ENCODE measurements around the gene CCDC88B. TPM values are rescaled to one million over a fixed set of nuclear protein-coding genes. Genes with fewer than 3 reads are reported as not detected.
A peak's percentile ranks its signal among the peaks of the same experiment; 100 is the strongest.

CCDC88B gene
- total and polyA plus RNA-seq, 2 experiments from 2014 or later: 4.9 to 10.0 TPM

- no peak overlapping the region for H3K4me3 ChIP-seq
- DNase-seq (ENCODE audit: low spot score): peak; percentile 3
- no peak overlapping the region for H3K27ac ChIP-seq
- TF ChIP-seq CTCF (IDR thresholded peaks at IDR 0.05; ENCODE audit: poor library complexity) (no peak), EZH2 (IDR thresholded peaks at IDR 0.05; ENCODE audit: borderline replicate concordance) (no peak), EZH2phosphoT487 (IDR thresholded peaks at IDR 0.05; ENCODE audit: low read depth, severe bottlenecking, unreplicated experiment) (no peak)
- H3K4me1 ChIP-seq (ENCODE audit: insufficient read depth): peaks cover 8% of the 10 kb centered on the region
- H3K36me3 ChIP-seq (replicated peaks; ENCODE audit: insufficient read depth, low read depth): no peaks in the 10 kb centered on the region
- H3K4me2 ChIP-seq: no peak overlapping the region
- no peaks in the 10 kb centered on the region for H4K20me1 ChIP-seq (ENCODE audit: insufficient read depth, poor library complexity, severe bottlenecking)
- H3K79me2 ChIP-seq: no peaks in the 10 kb centered on the region
- no peaks in the 10 kb centered on the region for H3K9me3 ChIP-seq (ENCODE audit: low read depth)
- H2AFZ ChIP-seq: no peak overlapping the region
- no peaks in the 10 kb centered on the region for H3K9me2 ChIP-seq (replicated peaks; ENCODE audit: insufficient read depth)
- no peaks in the 10 kb centered on the region for H3K27me3 ChIP-seq
- WGBS (ENCODE audit: low lambda C conversion rate, missing lambda C conversion rate): 87% methylated on average over 18 of the region's 18 CpGs
Measured at GRCh38 chr11:64351136-64351631, 11.2 kb downstream of the CCDC88B start.

DNA sequence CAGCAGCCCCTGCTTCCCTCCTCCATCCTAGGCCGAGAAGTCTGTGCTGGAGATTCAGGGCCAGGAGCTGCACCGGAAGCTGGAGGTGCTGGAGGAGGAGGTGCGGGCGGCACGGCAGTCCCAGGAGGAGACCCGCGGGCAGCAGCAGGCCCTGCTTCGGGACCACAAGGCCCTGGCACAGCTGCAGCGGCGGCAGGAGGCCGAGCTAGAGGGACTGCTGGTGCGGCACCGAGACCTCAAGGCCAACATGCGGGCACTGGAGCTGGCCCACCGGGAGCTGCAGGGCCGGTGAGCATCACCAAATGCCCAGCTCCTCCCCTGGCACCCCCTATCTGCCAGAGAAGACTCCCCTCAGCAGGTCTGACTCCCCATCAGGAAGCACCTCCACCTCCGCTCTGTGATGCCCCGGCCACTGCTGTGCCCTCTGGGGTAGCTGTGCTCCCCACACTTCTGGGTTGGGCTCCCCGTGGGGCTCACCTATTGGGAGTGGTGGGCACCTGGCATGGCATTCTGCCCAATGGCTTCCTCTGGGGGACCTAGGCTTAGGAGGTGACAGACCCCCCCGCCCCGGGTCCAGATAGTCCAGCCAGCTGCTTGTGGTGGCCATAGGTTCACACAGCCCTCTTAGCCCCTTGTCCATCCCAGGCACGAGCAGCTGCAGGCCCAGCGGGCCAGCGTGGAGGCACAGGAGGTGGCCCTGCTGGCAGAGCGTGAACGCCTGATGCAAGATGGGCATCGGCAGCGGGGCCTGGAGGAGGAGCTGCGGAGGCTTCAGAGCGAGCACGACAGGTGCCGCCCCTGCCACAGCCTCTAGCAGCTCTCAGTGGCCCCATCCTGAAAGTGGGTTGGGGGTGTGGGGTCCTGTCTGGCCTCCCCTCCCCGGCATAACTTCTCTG lies 12.3 kb downstream of the CCDC88B start:
- no peaks in the 10 kb centered on the region for H3K36me3 ChIP-seq (replicated peaks; ENCODE audit: insufficient read depth, low read depth)
- H3K27ac ChIP-seq: no peak overlapping the region
- TF ChIP-seq CTCF (IDR thresholded peaks at IDR 0.05; ENCODE audit: poor library complexity) (no peak), EZH2phosphoT487 (IDR thresholded peaks at IDR 0.05; ENCODE audit: low read depth, severe bottlenecking, unreplicated experiment) (no peak), EZH2 (IDR thresholded peaks at IDR 0.05; ENCODE audit: borderline replicate concordance) (no peak)
- H3K27me3 ChIP-seq: no peaks in the 10 kb centered on the region
- no peaks in the 10 kb centered on the region for H3K79me2 ChIP-seq
- H3K4me3 ChIP-seq: no peak overlapping the region
- 97% methylated on average over 32 of the region's 33 CpGs for WGBS (ENCODE audit: low lambda C conversion rate, missing lambda C conversion rate)
- no peak overlapping the region for H3K4me2 ChIP-seq
- peak; percentile 6 for DNase-seq (ENCODE audit: low spot score)
- no peaks in the 10 kb centered on the region for H4K20me1 ChIP-seq (ENCODE audit: insufficient read depth, poor library complexity, severe bottlenecking)
- no peaks in the 10 kb centered on the region for H3K9me2 ChIP-seq (replicated peaks; ENCODE audit: insufficient read depth)
- H2AFZ ChIP-seq: no peak overlapping the region
- no peaks in the 10 kb centered on the region for H3K9me3 ChIP-seq (ENCODE audit: low read depth)
- peaks cover 15% of the 10 kb centered on the region for H3K4me1 ChIP-seq (ENCODE audit: insufficient read depth)

DNA sequence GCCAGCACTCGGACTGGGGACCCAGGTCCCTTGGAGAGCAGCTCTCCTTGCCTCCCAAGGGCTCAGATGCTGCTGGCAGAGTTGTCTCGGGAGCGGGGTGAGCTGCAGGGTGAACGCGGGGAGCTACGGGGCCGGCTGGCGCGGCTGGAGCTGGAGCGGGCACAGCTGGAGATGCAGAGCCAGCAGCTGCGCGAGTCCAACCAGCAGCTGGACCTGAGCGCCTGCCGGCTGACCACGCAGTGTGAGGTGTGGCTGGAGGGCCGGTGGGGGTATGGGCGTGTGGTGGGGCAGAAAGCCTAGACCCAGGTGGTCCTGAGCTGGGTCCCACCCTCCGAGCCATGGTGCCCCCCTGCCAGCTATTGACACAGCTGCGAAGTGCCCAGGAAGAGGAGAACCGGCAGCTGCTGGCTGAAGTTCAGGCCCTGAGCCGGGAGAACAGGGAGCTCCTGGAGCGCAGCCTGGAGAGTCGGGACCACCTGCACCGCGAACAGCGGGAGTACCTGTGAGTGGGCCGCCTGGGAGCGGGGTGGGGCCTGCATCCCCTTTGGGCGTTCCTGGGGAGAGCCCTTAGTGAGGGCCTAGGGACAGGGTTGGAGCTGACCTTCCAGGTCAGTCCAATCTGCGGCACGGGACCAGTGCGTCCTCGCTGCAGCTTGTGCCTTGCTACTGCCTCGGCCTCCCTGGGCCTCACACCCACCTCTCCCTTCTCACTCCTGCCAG lies 13.2 kb downstream of the CCDC88B start:
- H4K20me1 ChIP-seq (ENCODE audit: insufficient read depth, poor library complexity, severe bottlenecking): no peaks in the 10 kb centered on the region
- no peak overlapping the region for H2AFZ ChIP-seq
- H3K4me1 ChIP-seq (ENCODE audit: insufficient read depth): peaks cover 23% of the 10 kb centered on the region
- no peaks in the 10 kb centered on the region for H3K9me2 ChIP-seq (replicated peaks; ENCODE audit: insufficient read depth)
- H3K4me2 ChIP-seq: no peak overlapping the region
- H3K36me3 ChIP-seq (replicated peaks; ENCODE audit: insufficient read depth, low read depth): no peaks in the 10 kb centered on the region
- no peak overlapping the region for H3K4me3 ChIP-seq
- no peak for TF ChIP-seq EZH2 (IDR thresholded peaks at IDR 0.05; ENCODE audit: borderline replicate concordance)
- no peak for TF ChIP-seq CTCF (IDR thresholded peaks at IDR 0.05; ENCODE audit: poor library complexity)
- DNase-seq (ENCODE audit: low spot score): peak; percentile 4
- H3K27ac ChIP-seq: no peak overlapping the region
- WGBS (ENCODE audit: low lambda C conversion rate, missing lambda C conversion rate): 92% methylated on average over 34 of the region's 34 CpGs
- H3K27me3 ChIP-seq: no peaks in the 10 kb centered on the region
- H3K79me2 ChIP-seq: no peaks in the 10 kb centered on the region
- no peaks in the 10 kb centered on the region for H3K9me3 ChIP-seq (ENCODE audit: low read depth)
